HCT116 (cell line): ENCODE measurements around the gene PTPN2. TPM values are rescaled to one million over a fixed set of nuclear protein-coding genes. Genes with fewer than 3 reads are reported as not detected.

Source experiments
- ATAC-seq: fragments of 200-7000 bp; cut with Tn5 transposase; 2 replicates; pipeline ENCODE4 v1.9.1; 2020; ENCODE audit warnings: mild to moderate bottlenecking, moderate library complexity
- BruUV-seq: library from RNA; stranded (reverse); fragments of 400-500 nt; replicated peaks from 2 replicates; lab custom pipeline; 2021; lab: Mats Ljungman, UMichigan
- CTCF ChIA-PET: fragments of 300-600 bp; sonication (Branson Sonifier 250); formaldehyde crosslinking; loops from one replicate; lab custom pipeline; 2021; ENCODE audit warnings: antibody characterized with exemption; lab: Charles Lee
- POLR2A ChIA-PET: fragments of 300-600, 350-600 bp; sonication (Branson Sonifier 250); formaldehyde crosslinking; loops from one replicate; lab custom pipeline; 2021; ENCODE audit warnings: antibody characterized with exemption; lab: Charles Lee
- RAD21 ChIA-PET, 2 experiments: fragments of 300-600 bp; sonication (Branson Sonifier 250); formaldehyde crosslinking; loops; one replicate each; lab custom pipeline; 2023; ENCODE audit warnings: low total read pairs in 2 of 2; ENCODE audit not compliant: uncharacterized antibody in 2 of 2, unreplicated experiment in 2 of 2, low non-redundant PET in 1 of 2; lab: Charles Lee
- DNase-seq: peaks from one replicate; pipeline ENCODE4 v3.0.0-alpha.2; 2010; ENCODE audit warnings: low read depth, low spot score
- H2AFZ ChIP-seq: fragments of 200-600 bp; shearing (Covaris generic), sonication (generic); 2 replicates; pipeline ENCODE4 v1.6.1; 2017; ENCODE audit warnings: low read depth, mixed run types, mixed read lengths, antibody characterized with exemption, low read length; ENCODE audit not compliant: poor library complexity, severe bottlenecking
- H3K27ac ChIP-seq: 2 replicates; pipeline ENCODE4 v1.5.1; 2012; ENCODE audit warnings: low read depth, low read length
- H3K27me3 ChIP-seq: fragments of 200-600 bp; sonication (generic); 2 replicates; pipeline ENCODE4 v1.6.1; 2016; ENCODE audit warnings: mixed run types, low read length, mixed read lengths; ENCODE audit not compliant: insufficient read depth
- H3K36me3 ChIP-seq, 2 experiments: fragments of 200-500 bp in 1 of 2; fragments of 200-600 bp in 1 of 2; sonication (Bioruptor generic) in 1 of 2; sonication (generic) in 1 of 2; 2 replicates each; pipeline versions ENCODE4 v1.5.1 to v1.6.1; 2014 to 2016; ENCODE audit warnings: low read length in 2 of 2, inconsistent platforms in 1 of 2, mixed read lengths in 1 of 2, mixed run types in 1 of 2; ENCODE audit not compliant: insufficient read depth in 2 of 2, control insufficient read depth in 1 of 2
- H3K4me1 ChIP-seq, 2 experiments: fragments of 200-600 bp in 1 of 2; sonication (generic) in 1 of 2; 2 replicates each; pipeline versions ENCODE4 v1.5.1 to v1.6.1; 2012 to 2017; ENCODE audit warnings: low read length in 2 of 2, inconsistent platforms in 1 of 2, mild to moderate bottlenecking in 1 of 2, mixed read lengths in 1 of 2, mixed run types in 1 of 2, moderate library complexity in 1 of 2; ENCODE audit not compliant: insufficient read depth in 2 of 2, control insufficient read depth in 1 of 2
- H3K4me2 ChIP-seq: fragments of 200-600 bp; sonication (generic); 2 replicates; pipeline ENCODE4 v1.6.1; 2017; ENCODE audit warnings: mixed run types, low read length, mixed read lengths
- H3K4me3 ChIP-seq, 2 experiments: fragments of 200-600 bp in 1 of 2; sonication (generic) in 1 of 2; replicated peaks in 1 of 2; 2 replicates each; pipeline ENCODE4 v1.5.1; 2011 to 2016; ENCODE audit warnings: low read length in 2 of 2, control low read depth in 1 of 2, low read depth in 1 of 2, mild to moderate bottlenecking in 1 of 2, mixed read lengths in 1 of 2, mixed run types in 1 of 2
- H3K79me2 ChIP-seq: fragments of 200-600 bp; sonication (generic); 2 replicates; pipeline ENCODE4 v1.6.1; 2017; ENCODE audit warnings: mild to moderate bottlenecking, mixed run types, low read length, moderate library complexity, mixed read lengths; ENCODE audit not compliant: insufficient read depth
- H3K9ac ChIP-seq: fragments of 200-600 bp; sonication (generic); 2 replicates; pipeline ENCODE4 v1.6.1; 2016; ENCODE audit warnings: low read length, mixed read lengths
- H3K9me2 ChIP-seq: fragments of 200-600 bp; sonication (generic), shearing (Covaris generic); 2 replicates; pipeline ENCODE4 v1.6.1; 2017; ENCODE audit warnings: mixed run types, mild to moderate bottlenecking, moderate library complexity; ENCODE audit not compliant: insufficient read depth
- H3K9me3 ChIP-seq, 2 experiments: fragments of 200-500 bp in 1 of 2; fragments of 200-600 bp in 1 of 2; sonication (Bioruptor generic) in 1 of 2; sonication (generic) in 1 of 2; 2 replicates each; pipeline ENCODE4 v1.6.1; 2014 to 2017; ENCODE audit warnings: low read length in 2 of 2, mixed read lengths in 2 of 2, inconsistent platforms in 1 of 2, low read depth in 1 of 2, mild to moderate bottlenecking in 1 of 2, mixed run types in 1 of 2, moderate library complexity in 1 of 2; ENCODE audit not compliant: control insufficient read depth in 1 of 2, insufficient read depth in 1 of 2
- H4K20me1 ChIP-seq: fragments of 200-600 bp; sonication (generic), shearing (Covaris generic); 2 replicates; pipeline ENCODE4 v1.6.1; 2017; ENCODE audit warnings: mixed run types, mild to moderate bottlenecking, moderate library complexity; ENCODE audit not compliant: insufficient read depth
- ATF3 ChIP-seq: IDR thresholded peaks from 2 replicates; pipeline ENCODE4 v1.6.1; 2012
- CTCF ChIP-seq, 3 experiments: fragments of 200-600 bp in 1 of 3; sonication (generic) in 1 of 3; IDR thresholded peaks in 2 of 3; conservative IDR thresholded peaks in 1 of 3; 2 replicates each; pipeline ENCODE4 v1.5.1; 2012 to 2017; ENCODE audit warnings: low read depth in 2 of 3, low read length in 2 of 3, antibody characterized with exemption in 1 of 3, borderline replicate concordance in 1 of 3, control low read depth in 1 of 3, mild to moderate bottlenecking in 1 of 3, mixed read lengths in 1 of 3, mixed run types in 1 of 3, moderate library complexity in 1 of 3; ENCODE audit not compliant: insufficient read depth in 1 of 3
- EGR1 ChIP-seq: IDR thresholded peaks from 2 replicates; pipeline ENCODE4 v1.6.1; 2012; ENCODE audit warnings: low read depth
- ELF1 ChIP-seq: IDR thresholded peaks from 2 replicates; pipeline ENCODE4 v1.6.1; 2012; ENCODE audit warnings: low read depth, borderline replicate concordance
- FOSL1 ChIP-seq: IDR thresholded peaks from 2 replicates; pipeline ENCODE4 v1.6.1; 2012; ENCODE audit warnings: low read depth
- JUND ChIP-seq: IDR thresholded peaks from 2 replicates; pipeline ENCODE4 v1.6.1; 2012
- POLR2A ChIP-seq: IDR thresholded peaks from 2 replicates; pipeline ENCODE4 v1.7.0; 2011; ENCODE audit warnings: borderline replicate concordance; ENCODE audit not compliant: insufficient read depth, insufficient read length; ENCODE audit errors: extremely low read depth
- REST ChIP-seq: IDR thresholded peaks from 2 replicates; pipeline ENCODE4 v1.6.1; 2012; ENCODE audit warnings: low read depth
- SP1 ChIP-seq: IDR thresholded peaks from 2 replicates; pipeline ENCODE4 v1.6.1; 2012; ENCODE audit warnings: low read depth
- SRF ChIP-seq: IDR thresholded peaks from 2 replicates; pipeline ENCODE4 v1.6.1; 2012; ENCODE audit warnings: low read depth
- TCF7L2 ChIP-seq: IDR thresholded peaks from 2 replicates; pipeline ENCODE4 v1.7.0; 2011; ENCODE audit warnings: borderline replicate concordance, inconsistent platforms; ENCODE audit not compliant: insufficient read depth, insufficient read length; ENCODE audit errors: extremely low read depth
- ZFX ChIP-seq: fragments of 450-650 bp; IDR thresholded peaks from 2 replicates; pipeline ENCODE4 v1.6.1; 2017
- ZNF274 ChIP-seq: fragments of 200-500 bp; sonication (Bioruptor generic); IDR thresholded peaks from 2 replicates; pipeline ENCODE4 v1.6.1; 2014; ENCODE audit warnings: mild to moderate bottlenecking, low read depth, low read length, inconsistent platforms
- intact Hi-C: fragments of 100-400 bp; cut with micrococcal nuclease; formaldehyde crosslinking; loops from 2 replicates; pipeline ENCODE4 v1.10.0; 2022
- total RNA-seq: library from RNA; stranded (reverse); gene quantifications from one replicate; pipeline ENCODE4 v1.2.1, GENCODE V29; 2021; ENCODE audit not compliant: unreplicated experiment

PTPN2 gene
- total RNA-seq, 1 experiment from 2014 or later, result 50.3 TPM

- no peak overlapping the region for H3K4me3 ChIP-seq
- no peaks in the 10 kb centered on the region for H3K27me3 ChIP-seq
- H3K27ac ChIP-seq, result no peak overlapping the region
- DNase-seq (no peak), ATAC-seq (no peak)
- no peak overlapping the region for H2AFZ ChIP-seq
- ChIA-PET CTCF (interaction anchor here (1.0 to 1.6 kb wide), 2 partner anchors 9 to 10 kb away, joined by 3 to 5 read pairs; no protein-coding TSS in a partner anchor), POLR2A (interaction anchor here (0.8 kb wide), 1 partner anchor 11 kb away, joined by 4 read pairs; the partner anchor contains the start of gene PTPN2), RAD21 (interaction anchor here in 1 of 2 experiments (0.7 kb wide), 1 partner anchor 42 kb away, joined by 6 read pairs; no protein-coding TSS in a partner anchor)
- H3K36me3 ChIP-seq, result no peaks in the 10 kb centered on the region
- no peaks in the 10 kb centered on the region for H3K79me2 ChIP-seq
- H4K20me1 ChIP-seq, result no peaks in the 10 kb centered on the region
- no peaks in the 10 kb centered on the region for H3K9me2 ChIP-seq
- intact Hi-C loops, result no loop called here
- no TSS peak for BruUV-seq
- H3K4me1 ChIP-seq, result no peaks in the 10 kb centered on the region; a peak in 1 of 4 replicates
- no peaks in the 10 kb centered on the region for H3K9me3 ChIP-seq
- no peak overlapping the region for H3K4me2 ChIP-seq
- TF ChIP-seq ATF3 (no peak), ZFX (no peak), REST (no peak), POLR2A (no peak), FOSL1 (no peak), JUND (no peak), SP1 (no peak), TCF7L2 (no peak), ELF1 (no peak), CTCF (IDR thresholded peaks at IDR 0.05 in 2 of 3, conservative IDR thresholded peaks at IDR 0.05 in 1 of 3; ENCODE audit: borderline replicate concordance in 1 of 3, insufficient read depth in 1 of 3, low read depth in 2 of 3, low read length in 2 of 3) (no peak), EGR1 (no peak), SRF (no peak), ZNF274 (no peak)
- no peak overlapping the region for H3K9ac ChIP-seq
Measured at GRCh38 chr18:12895014-12895413, 11.0 kb upstream of the PTPN2 start.
